ENCODE measurements around the gene ASIC2.

Gene ASIC2

DNA sequence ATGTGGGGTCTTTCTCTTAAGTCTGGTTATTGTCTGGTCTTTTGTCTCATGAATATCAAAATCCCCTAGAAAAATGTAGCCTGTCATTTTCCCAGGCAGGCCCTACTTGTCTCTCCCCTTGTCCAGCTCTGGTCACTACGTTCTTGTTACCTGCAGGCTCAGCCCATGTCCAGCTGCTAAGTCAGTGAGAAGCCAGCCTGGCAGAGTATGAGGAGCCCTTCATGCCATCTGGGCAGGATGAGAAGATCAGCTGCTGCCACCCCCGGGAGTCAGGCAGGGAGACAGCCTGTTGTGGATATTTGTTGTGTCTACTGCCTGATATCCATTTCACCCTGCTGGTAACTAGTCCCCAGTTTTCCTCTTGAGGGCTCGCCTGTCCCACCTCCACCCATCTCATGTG, 88.9 kb downstream of the ASIC2 start:
- no peak for DNase-seq (ENCODE audit: low read depth)

DNA sequence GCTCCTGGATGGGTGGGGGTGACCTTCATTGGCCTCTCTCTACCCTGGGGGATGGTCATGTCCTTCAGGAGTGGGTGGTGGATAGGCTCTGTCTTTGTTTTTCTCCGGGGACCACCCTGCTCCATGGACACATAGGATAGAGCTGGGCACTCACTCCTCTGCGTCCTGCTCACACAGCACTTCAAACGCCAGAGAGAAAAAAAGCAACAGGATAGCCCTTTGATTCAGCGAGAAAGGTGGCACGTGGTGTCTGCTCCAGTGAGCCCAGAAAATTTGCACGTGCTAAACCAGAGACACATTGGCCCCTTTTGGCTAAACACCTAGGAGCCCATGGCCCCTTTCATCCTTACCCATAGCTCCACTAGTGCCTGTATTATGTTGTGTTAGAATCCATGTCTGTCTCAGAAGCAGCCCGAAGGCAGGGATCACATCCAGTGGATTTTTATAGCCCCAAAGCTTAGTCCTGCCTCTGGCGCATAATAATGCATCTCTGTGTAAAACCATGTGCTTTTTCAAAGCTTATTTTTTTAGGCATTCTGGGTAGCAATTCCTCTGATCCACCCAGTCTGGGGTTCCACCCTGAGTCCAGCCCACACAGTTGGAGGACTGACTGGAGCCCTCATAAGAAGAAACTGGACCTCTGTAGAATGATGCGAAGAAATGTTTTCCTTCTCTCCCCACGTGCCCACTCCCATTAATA, 90.1 kb downstream of the ASIC2 start:
- no peak for DNase-seq (ENCODE audit: low read depth)

- DNase-seq (ENCODE audit: low read depth) = no peak
These were observed 91.1 kb downstream of the ASIC2 start for GRCh38 chr17:33202021-33202420.

DNA sequence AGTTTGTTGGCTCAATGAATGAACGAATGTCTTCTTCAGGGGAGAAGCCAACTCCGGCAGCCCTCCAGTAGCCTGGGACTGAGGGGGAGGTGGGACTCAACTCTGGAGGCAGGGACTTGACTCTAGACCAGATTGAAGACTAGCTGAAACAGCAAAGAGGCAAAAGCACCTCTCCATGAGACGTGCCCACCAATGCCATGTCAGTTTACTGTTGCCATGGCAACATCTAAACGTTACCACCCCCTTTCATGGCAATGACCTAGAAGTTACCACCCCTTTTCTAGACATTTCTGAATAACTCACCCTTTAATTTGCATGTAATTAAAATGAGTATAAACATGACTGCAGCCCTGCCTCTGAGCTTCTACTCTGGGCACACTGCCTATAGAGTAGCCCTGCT, 91.8 kb downstream of the ASIC2 start:
- no peak for DNase-seq (ENCODE audit: low read depth)

DNA sequence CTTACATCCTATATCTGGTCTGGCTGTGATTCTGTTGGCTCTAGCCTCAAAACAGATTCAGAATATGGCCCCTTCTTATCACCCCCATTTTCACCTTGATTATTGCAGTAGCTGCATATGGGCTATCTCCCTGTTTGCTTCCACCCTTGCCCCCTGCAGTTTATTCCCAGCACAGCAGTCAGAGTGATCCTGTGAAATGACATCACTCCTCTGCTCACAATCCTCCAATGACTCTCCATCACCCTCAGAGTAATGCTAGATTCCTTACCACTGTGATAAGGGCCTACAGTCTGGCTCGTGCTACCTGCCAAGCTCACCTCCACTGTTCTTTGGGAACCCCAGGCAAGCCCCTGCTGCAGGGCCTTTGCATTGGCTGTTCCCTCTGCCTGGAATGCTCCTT, 92.5 kb downstream of the ASIC2 start:
- DNase-seq (ENCODE audit: low read depth) = no peak

DNA sequence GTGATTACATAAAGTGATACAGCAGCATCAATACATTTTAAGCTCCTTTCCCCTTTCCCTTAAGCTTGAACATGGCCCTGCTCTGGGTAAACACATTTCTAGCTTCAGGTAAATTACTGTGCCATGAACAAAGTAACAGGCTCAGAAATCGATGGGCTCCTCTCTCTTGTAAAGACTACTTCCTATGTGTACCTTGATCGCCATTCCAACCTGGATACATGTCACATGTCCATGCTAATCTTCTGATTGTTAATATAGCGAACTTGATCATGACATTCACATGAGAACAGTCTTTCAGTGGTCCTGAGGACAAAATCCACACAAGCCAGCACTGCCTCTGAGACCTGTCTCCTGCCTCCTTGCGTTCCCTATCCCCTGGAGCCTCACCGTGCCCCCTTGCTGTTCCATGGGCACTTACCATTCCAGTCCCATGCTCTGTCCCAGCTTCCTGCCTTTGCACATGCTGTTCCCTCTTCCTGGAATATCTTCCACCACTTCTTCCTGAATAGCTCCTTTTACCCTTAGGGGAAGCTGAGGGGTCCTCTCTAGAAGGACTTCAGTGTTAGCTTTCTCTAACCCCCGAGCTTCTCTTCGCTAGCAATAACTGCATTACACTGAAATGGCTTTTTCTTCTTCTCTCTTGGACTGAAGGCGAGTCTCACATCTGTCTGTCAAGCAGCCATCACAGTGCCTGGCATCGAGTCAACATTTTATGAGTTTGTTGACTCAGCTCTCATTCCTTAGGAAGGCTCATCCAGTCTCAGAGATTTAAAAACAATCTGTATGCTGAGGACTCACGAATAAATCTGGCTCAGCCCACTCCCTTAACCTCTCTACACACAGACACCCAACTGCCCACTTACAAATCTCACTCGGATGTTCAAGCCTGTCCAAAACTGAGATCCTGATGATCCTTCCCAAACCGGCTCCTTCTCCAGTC, 93.3 kb downstream of the ASIC2 start:
- no peak for DNase-seq (ENCODE audit: low read depth)

DNA sequence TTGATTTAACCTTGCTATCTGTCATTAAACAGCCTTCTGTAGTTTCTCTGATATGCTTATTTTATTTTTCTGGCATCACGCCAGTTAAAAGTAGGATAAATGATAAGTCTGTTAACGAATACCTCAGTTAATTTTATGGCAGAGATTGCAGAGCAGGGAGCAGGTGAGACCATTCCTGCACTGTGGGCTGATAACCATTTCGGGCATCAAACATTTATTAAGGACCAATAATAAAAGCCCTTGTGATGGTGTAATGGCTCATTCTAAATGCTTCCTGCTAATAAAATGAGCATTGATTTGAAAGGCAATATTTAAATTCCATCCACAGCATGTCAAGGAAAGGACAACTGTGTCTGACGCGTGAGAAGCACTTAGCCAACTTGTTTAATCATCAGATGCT, 94.1 kb downstream of the ASIC2 start:
- DNase-seq (ENCODE audit: low read depth) = no peak

DNA sequence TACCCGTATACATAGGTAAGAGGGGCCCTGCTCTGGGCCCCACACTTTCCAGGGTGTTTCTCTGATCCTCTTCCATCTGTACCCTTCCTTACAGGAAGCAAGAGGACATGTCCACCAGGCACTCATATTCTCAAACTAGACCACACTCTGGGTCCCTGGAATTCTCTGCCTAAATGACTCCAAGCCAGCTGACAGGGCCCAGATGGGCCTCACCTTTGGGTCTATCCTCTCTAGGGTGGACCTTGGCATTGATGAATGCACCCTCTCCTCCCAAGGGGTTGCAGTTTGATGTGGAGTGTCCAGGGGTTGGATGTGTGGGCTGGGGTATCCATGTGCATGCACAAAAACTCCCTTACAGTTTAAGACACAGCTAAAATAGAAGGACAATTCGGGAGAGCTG, 95.8 kb downstream of the ASIC2 start:
- no peak for DNase-seq (ENCODE audit: low read depth)

- no peak for DNase-seq (ENCODE audit: low read depth)
These were observed 96.2 kb downstream of the ASIC2 start for GRCh38 chr17:33196883-33197282.

GRCh38 chr17:33192951-33193911, 99.9 kb downstream of the ASIC2 start:
- no peak for DNase-seq (ENCODE audit: low read depth)

- no peak for DNase-seq (ENCODE audit: low read depth)
These were observed 109.5 kb downstream of the ASIC2 start for GRCh38 chr17:33183487-33184026.

GRCh38 chr17:33179151-33179550, 113.9 kb downstream of the ASIC2 start:
- no peak for DNase-seq (ENCODE audit: low read depth)

DNA sequence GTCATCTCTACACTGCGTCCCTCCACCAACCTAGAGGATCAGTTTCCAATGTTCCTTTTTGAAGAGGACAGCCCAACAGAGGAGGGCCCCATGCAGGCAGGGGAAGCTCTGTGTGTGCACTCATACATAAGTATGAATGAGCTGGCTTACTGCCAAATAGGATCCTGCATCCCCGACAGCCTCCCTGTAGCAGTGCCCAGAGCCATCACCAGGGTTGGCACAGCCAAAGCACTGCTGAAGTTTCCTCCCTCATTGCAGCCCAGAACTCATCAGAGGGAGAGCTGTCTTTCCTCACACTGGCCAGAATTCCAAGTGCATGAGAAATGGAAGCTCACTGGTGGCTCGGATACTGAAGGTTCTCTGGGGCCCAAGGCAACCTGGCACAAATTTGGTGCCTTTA, 114.4 kb downstream of the ASIC2 start:
- DNase-seq (ENCODE audit: low read depth) = no peak

DNA sequence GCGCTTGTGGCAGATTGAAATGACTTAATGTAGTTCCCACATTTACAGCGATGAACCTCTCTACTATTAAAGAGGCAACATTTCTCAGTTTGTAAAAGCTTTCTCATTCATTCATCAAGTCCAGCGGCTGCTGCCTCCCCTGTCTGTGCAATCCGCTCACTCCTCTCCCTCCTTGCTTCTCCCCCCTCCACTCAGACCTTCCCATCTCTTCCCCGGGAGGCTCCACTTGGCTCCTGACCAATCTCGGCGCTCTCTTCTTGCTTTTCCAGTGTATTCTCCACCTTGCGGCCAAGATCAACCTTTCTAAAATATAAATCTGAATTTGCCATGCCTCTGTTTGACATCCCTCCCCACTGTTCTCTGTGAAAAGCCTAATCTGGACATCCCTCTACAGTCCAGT, 117.5 kb downstream of the ASIC2 start:
- DNase-seq (ENCODE audit: low read depth) = no peak

GRCh38 chr17:33171931-33172330, 121.2 kb downstream of the ASIC2 start:
- no peak for DNase-seq (ENCODE audit: low read depth)

- no peak for DNase-seq (ENCODE audit: low read depth)
These were observed 123.4 kb downstream of the ASIC2 start for GRCh38 chr17:33169580-33170285.

DNA sequence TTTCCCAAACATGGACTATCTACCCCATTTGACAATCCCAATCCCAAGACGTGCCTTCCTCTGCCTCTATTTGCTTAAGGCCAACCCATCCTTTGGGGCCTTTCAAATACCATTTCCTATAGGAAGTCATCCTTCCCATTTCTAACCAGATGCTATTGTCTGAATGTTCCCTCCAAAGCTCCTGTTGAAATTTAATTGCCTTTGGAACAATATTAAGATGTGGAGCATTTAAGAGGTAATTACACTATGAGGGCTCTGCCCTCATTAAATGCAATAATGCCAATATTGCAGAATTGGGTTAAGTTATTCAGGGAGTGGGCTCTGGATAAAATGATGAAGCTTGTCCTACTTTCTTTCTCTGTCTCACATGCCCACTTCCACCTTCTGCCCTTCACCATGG, 125.4 kb downstream of the ASIC2 start:
- no peak for DNase-seq (ENCODE audit: low read depth)

DNA sequence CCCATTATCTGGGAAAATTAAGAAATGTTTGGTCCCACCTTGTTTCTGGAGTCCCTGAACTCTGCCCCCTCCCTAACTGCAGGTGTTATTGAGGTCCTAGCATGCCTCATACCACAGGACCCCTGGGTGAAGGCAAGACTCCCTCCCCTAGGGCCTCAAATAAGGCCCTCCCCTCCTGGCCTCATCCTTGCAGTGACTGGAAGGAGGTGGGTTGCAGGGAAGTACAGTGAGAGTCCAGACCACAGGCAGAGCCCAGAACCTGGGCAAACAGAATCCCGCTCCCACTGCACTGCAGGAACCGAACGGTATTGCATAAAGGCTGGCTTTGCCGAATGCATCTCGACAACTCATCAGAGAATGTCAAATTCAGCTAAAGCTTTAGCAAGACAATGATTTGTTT, 126.6 kb downstream of the ASIC2 start:
- no peak for DNase-seq (ENCODE audit: low read depth)

DNA sequence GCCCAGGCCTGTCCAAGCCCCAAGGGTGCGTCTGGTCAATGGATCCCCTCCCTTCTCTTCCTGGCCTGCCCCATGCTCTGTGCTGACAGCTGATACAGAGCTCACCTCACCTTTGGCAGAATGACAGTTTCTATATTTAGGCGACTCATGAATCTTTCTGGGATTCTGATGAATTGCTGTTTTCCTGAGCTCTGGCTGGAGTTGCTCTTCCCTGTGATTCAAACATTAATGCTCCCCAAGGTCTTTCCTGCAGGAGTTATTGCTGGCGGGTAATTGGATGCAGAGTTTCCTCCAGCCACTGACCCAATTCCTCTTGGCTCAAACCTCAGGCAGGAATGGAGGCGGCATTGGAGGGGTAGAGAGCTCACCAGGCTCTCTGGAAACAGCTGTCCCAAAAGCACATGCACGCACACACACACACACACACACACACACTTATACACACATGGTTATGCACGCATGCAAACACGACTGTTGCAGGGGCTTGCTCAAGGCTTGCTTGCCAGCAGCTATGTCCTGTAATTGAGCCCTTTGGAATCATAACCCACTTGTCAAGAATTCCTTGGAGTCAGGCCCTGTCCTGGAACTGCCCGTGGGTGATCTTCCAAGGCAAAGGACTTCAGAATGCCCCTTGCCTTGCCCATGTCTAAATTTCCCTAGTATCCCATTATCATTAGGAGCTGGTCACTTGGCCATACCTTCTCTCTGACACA, 128.8 kb downstream of the ASIC2 start:
- no peak for DNase-seq (ENCODE audit: low read depth)

- DNase-seq (ENCODE audit: low read depth) = no peak
These were observed 129.4 kb downstream of the ASIC2 start for GRCh38 chr17:33163533-33164168.

Data from stimulated activated CD8-positive, alpha-beta memory T cell treated with anti-CD3 and anti-CD28 coated beads, Interleukin-12 subunit alpha, Interleukin-12 subunit beta, amount 100 ng/mL, for 1 hour (primary cell).